Measurements from ENCODE around the gene IFRD2. TPM values are rescaled to one million over a fixed set of nuclear protein-coding genes. Genes with fewer than 3 reads are reported as not detected.
"Not testable (repeated sequence)": the region's sequence is repeated elsewhere in the genome, so short reads cannot be mapped to it uniquely, and the experiment has no call there.

The IFRD2 gene
- total and polyA plus RNA-seq, 3 experiments from 2014 or later, result 66.8 to 192 (median 191) TPM

GRCh38 chr3:50314816-50315215 is 22.6 kb upstream of the IFRD2 start:
- no peak overlapping the region for H3K4me3 ChIP-seq (ENCODE audit: low read length)
- no peaks in the 10 kb centered on the region for H3K9me3 ChIP-seq (ENCODE audit: low read length)
- Mint-ChIP-seq H3K27me3 (peaks cover 0 to 2% of the 10 kb centered on the region in 2 donors), H3K36me3 (peaks cover 0 to 2% (median 2%) of the 10 kb centered on the region in 3 donors), H3K27ac (peak overlapping the region in 6 of 8 donors; percentile 56 to 87 (median 82)), H3K4me3 (no peak overlapping the region), H3K9me3 (no peaks in the 10 kb centered on the region), H3K4me1 (peaks cover 32 to 54% (median 48%) of the 10 kb centered on the region in 3 donors)
- no peaks in the 10 kb centered on the region for H3K36me3 ChIP-seq (ENCODE audit: insufficient read depth, low read length)
- no peaks in the 10 kb centered on the region for H3K27me3 ChIP-seq (ENCODE audit: insufficient read depth, low read length, poor library complexity, severe bottlenecking)
- CTCF ChIA-PET, result interaction anchor here (1.2 to 3.0 kb wide), 3 partner anchors 10 to 16 kb away, joined by 3 to 13 read pairs (median 6); partner anchors contain the start of genes HYAL3 and NAA80
- H3K4me1 ChIP-seq (ENCODE audit: insufficient read depth, low read length), result peaks cover 20% of the 10 kb centered on the region
- no peak overlapping the region for H3K27ac ChIP-seq (ENCODE audit: low read depth, low read length)
- POLR2A ChIA-PET, result interaction anchor here (5.2 kb wide), 1 partner anchor 16 kb away, joined by 31 read pairs; the partner anchor contains the start of genes HYAL3 and NAA80
- no peak for DNase-seq

GRCh38 chr3:50314342-50314741 is 22.1 kb upstream of the IFRD2 start:
- no peak overlapping the region for H3K4me3 ChIP-seq (ENCODE audit: low read length)
- H3K36me3 ChIP-seq (ENCODE audit: insufficient read depth, low read length), result no peaks in the 10 kb centered on the region
- CTCF ChIA-PET, result interaction anchor here (1.5 to 3.0 kb wide), 2 partner anchors 10 to 15 kb away, joined by 6 to 13 read pairs; partner anchors contain the start of genes HYAL3 and NAA80
- DNase-seq, result no peak
- peaks cover 0 to 3% (median 2%) of the 10 kb centered on the region in 3 donors for H3K36me3 Mint-ChIP-seq
- peak overlapping the region in 1 of 7 donors; percentile 50 for H3K4me3 Mint-ChIP-seq
- POLR2A ChIA-PET, result no interaction called here
- peak overlapping the region in 3 of 8 donors; percentile 12 to 52 (median 23) for H3K27ac Mint-ChIP-seq
- no peaks in the 10 kb centered on the region for H3K27me3 ChIP-seq (ENCODE audit: insufficient read depth, low read length, poor library complexity, severe bottlenecking)
- no peaks in the 10 kb centered on the region for H3K9me3 ChIP-seq (ENCODE audit: low read length)
- H3K9me3 Mint-ChIP-seq, result no peaks in the 10 kb centered on the region
- H3K4me1 Mint-ChIP-seq, result peaks cover 28 to 49% (median 44%) of the 10 kb centered on the region in 3 donors
- peaks cover 0 to 2% of the 10 kb centered on the region in 2 donors for H3K27me3 Mint-ChIP-seq
- peaks cover 16% of the 10 kb centered on the region for H3K4me1 ChIP-seq (ENCODE audit: insufficient read depth, low read length)
- no peak overlapping the region for H3K27ac ChIP-seq (ENCODE audit: low read depth, low read length)

- H3K27ac ChIP-seq (ENCODE audit: low read depth, low read length); H3K9me3 Mint-ChIP-seq; H3K4me3 Mint-ChIP-seq; H3K27me3 ChIP-seq (ENCODE audit: insufficient read depth, low read length, poor library complexity, severe bottlenecking); CTCF ChIA-PET; H3K27ac Mint-ChIP-seq; POLR2A ChIA-PET; H3K4me3 ChIP-seq (ENCODE audit: low read length); H3K27me3 Mint-ChIP-seq; H3K36me3 Mint-ChIP-seq; H3K9me3 ChIP-seq (ENCODE audit: low read length); H3K36me3 ChIP-seq (ENCODE audit: insufficient read depth, low read length); DNase-seq: not testable (repeated sequence)
- peaks cover 11% of the 10 kb centered on the region for H3K4me1 ChIP-seq (ENCODE audit: insufficient read depth, low read length)
- peaks cover 17 to 28% (median 24%) of the 10 kb centered on the region in 3 donors for H3K4me1 Mint-ChIP-seq
Measured at GRCh38 chr3:50312041-50312440, 19.8 kb upstream of the IFRD2 start.

- no peaks in the 10 kb centered on the region for H3K36me3 ChIP-seq (ENCODE audit: insufficient read depth, low read length)
- no peak overlapping the region for H3K4me3 ChIP-seq (ENCODE audit: low read length)
- Mint-ChIP-seq H3K27me3 (peaks cover 0 to 3% of the 10 kb centered on the region in 2 donors), H3K4me3 (no peak overlapping the region), H3K4me1 (peaks cover 9 to 23% (median 10%) of the 10 kb centered on the region in 3 donors), H3K36me3 (no peaks in the 10 kb centered on the region), H3K27ac (peak overlapping the region in 3 of 8 donors; percentile 52 to 56 (median 54)), H3K9me3 (no peaks in the 10 kb centered on the region)
- ChIA-PET CTCF (no interaction called here), POLR2A (interaction anchor here (0.6 to 1.4 kb wide), 2 partner anchors 12 to 491 kb away, joined by 3 read pairs; partner anchors contain the start of genes IFRD2 and UBA7)
- H3K4me1 ChIP-seq (ENCODE audit: insufficient read depth, low read length), result peaks cover 11% of the 10 kb centered on the region
- no peaks in the 10 kb centered on the region for H3K9me3 ChIP-seq (ENCODE audit: low read length)
- no peak overlapping the region for H3K27ac ChIP-seq (ENCODE audit: low read depth, low read length)
- DNase-seq, result no peak
- H3K27me3 ChIP-seq (ENCODE audit: insufficient read depth, low read length, poor library complexity, severe bottlenecking), result no peaks in the 10 kb centered on the region
Measured at GRCh38 chr3:50304601-50305000, 12.4 kb upstream of the IFRD2 start.

GRCh38 chr3:50303013-50303815 is 11.0 kb upstream of the IFRD2 start, which contains the start of gene HYAL1:
TSS of gene HYAL1 (minus strand) at chr3:50303574. CDS start at chr3:50302956, 618 bp downstream.
- peak within 1 kb of the TSS in 1 of 7 donors; percentile 44 for H3K4me3 Mint-ChIP-seq
- Histone ChIP-seq H3K4me3 (ENCODE audit: low read length) (no peak within 1 kb of the TSS), H3K27me3 (ENCODE audit: insufficient read depth, low read length, poor library complexity, severe bottlenecking) (no peaks in the 10 kb centered on the region), H3K36me3 (ENCODE audit: insufficient read depth, low read length) (no peaks in the 10 kb centered on the region), H3K4me1 (ENCODE audit: insufficient read depth, low read length) (peaks cover 19% of the 10 kb centered on the region), H3K27ac (ENCODE audit: low read depth, low read length) (peak within 1 kb of the TSS; percentile 43), H3K9me3 (ENCODE audit: low read length) (no peaks in the 10 kb centered on the region)
- H3K27me3 Mint-ChIP-seq, result peaks cover 0 to 3% of the 10 kb centered on the region in 2 donors
- CTCF ChIA-PET, result interaction anchor here (1.0 kb wide), 1 partner anchor 13 kb away, joined by 3 read pairs; no protein-coding TSS in a partner anchor
- H3K36me3 Mint-ChIP-seq, result peaks cover 0 to 6% (median 0%) of the 10 kb centered on the region in 3 donors
- POLR2A ChIA-PET, result interaction anchor here (0.6 kb wide), 2 partner anchors 25 to 1197 kb away, joined by 3 to 5 read pairs; no protein-coding TSS in a partner anchor
- no peaks in the 10 kb centered on the region for H3K9me3 Mint-ChIP-seq
- H3K27ac Mint-ChIP-seq, result no peak within 1 kb of the TSS
- peaks cover 17 to 37% (median 17%) of the 10 kb centered on the region in 3 donors for H3K4me1 Mint-ChIP-seq
- DNase-seq, result no peak

GRCh38 chr3:50302095-50303012 is 10.1 kb upstream of the IFRD2 start:
- no peaks in the 10 kb centered on the region for H3K27me3 ChIP-seq (ENCODE audit: insufficient read depth, low read length, poor library complexity, severe bottlenecking)
- Mint-ChIP-seq H3K9me3 (no peaks in the 10 kb centered on the region), H3K36me3 (peaks cover 0 to 7% (median 0%) of the 10 kb centered on the region in 3 donors), H3K27me3 (peaks cover 0 to 3% of the 10 kb centered on the region in 2 donors), H3K4me3 (peak overlapping the region in 2 of 7 donors; percentile 20 to 44), H3K4me1 (peaks cover 20 to 45% (median 22%) of the 10 kb centered on the region in 3 donors), H3K27ac (peak overlapping the region in 1 of 8 donors; percentile 73)
- ChIA-PET CTCF (interaction anchor here (1.0 kb wide), 2 partner anchors 11 to 12 kb away, joined by 3 read pairs; no protein-coding TSS in a partner anchor), POLR2A (interaction anchor here (0.6 kb wide), 2 partner anchors 26 to 1198 kb away, joined by 3 to 5 read pairs; no protein-coding TSS in a partner anchor)
- H3K36me3 ChIP-seq (ENCODE audit: insufficient read depth, low read length), result no peaks in the 10 kb centered on the region
- H3K9me3 ChIP-seq (ENCODE audit: low read length), result no peaks in the 10 kb centered on the region
- peaks cover 25% of the 10 kb centered on the region for H3K4me1 ChIP-seq (ENCODE audit: insufficient read depth, low read length)
- no peak overlapping the region for H3K4me3 ChIP-seq (ENCODE audit: low read length)
- no peak for DNase-seq
- H3K27ac ChIP-seq (ENCODE audit: low read depth, low read length), result no peak overlapping the region

- Histone ChIP-seq H3K4me3 (ENCODE audit: low read length) (no peak overlapping the region), H3K36me3 (ENCODE audit: insufficient read depth, low read length) (no peaks in the 10 kb centered on the region), H3K4me1 (ENCODE audit: insufficient read depth, low read length) (peaks cover 25% of the 10 kb centered on the region), H3K9me3 (ENCODE audit: low read length) (no peaks in the 10 kb centered on the region), H3K27ac (ENCODE audit: low read depth, low read length) (peak overlapping the region; percentile 96), H3K27me3 (ENCODE audit: insufficient read depth, low read length, poor library complexity, severe bottlenecking) (no peaks in the 10 kb centered on the region)
- H3K4me3 Mint-ChIP-seq, result peak overlapping the region; percentile 55 to 98 (median 95)
- H3K4me1 Mint-ChIP-seq, result peaks cover 21 to 53% (median 22%) of the 10 kb centered on the region in 3 donors
- peak overlapping the region in 7 of 8 donors; percentile 68 to 100 (median 99) for H3K27ac Mint-ChIP-seq
- no peaks in the 10 kb centered on the region for H3K9me3 Mint-ChIP-seq
- DNase-seq, result no peak
- ChIA-PET CTCF (no interaction called here), POLR2A (no interaction called here)
- H3K27me3 Mint-ChIP-seq, result peaks cover 0 to 3% of the 10 kb centered on the region in 2 donors
- peaks cover 0 to 14% (median 0%) of the 10 kb centered on the region in 3 donors for H3K36me3 Mint-ChIP-seq
Measured at GRCh38 chr3:50300681-50301254, 8.5 kb upstream of the IFRD2 start.

Measured in CD8-positive, alpha-beta memory T cell (primary cell).